PC-9 (cell line): Measurements from ENCODE around the gene NRGN.

Experiments
- CTCF ChIP-seq: fragments of 200-600 bp; sonication (generic); conservative IDR thresholded peaks from 2 replicates; pipeline ENCODE4 v1.6.1; 2017; ENCODE audit warnings: mixed run types, antibody characterized with exemption, mild to moderate bottlenecking, moderate library complexity
- EZH2 ChIP-seq: fragments of 200-600 bp; sonication (generic); IDR thresholded peaks from 2 replicates; pipeline ENCODE4 v1.8.0; 2017; ENCODE audit warnings: antibody characterized with exemption, low read depth

DNA sequence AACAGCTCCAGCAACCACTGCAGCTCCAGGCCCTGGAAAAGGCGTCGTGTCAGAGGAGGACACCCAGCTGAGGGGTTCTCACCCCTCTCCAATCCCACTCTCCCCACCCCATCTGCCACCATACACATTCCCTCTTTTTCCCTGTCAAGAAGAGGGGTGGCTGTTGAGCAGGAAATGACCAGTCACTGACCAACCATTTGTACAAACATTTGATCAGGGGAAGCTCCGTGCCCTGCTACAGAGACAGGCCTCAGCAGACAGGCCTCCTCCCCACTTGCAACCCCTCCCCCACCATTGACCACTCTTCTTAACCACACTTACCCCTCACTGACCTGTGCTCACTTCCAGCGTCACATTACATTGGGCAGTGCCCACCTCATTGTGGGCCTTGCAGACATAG lies 14.6 kb downstream of the NRGN start:
- TF ChIP-seq CTCF (no peak), EZH2 (no peak)
